GM19397 (cell line): ENCODE data around the gene ADGRB2.

ENCODE experiments used
- ATAC-seq: cut with Tn5 transposase; IDR thresholded peaks from one replicate; pipeline ENCODE4 v1.9.1; 2021; ENCODE audit warnings: mild to moderate bottlenecking, moderate library complexity; ENCODE audit not compliant: unreplicated experiment

ADGRB2 gene

DNA sequence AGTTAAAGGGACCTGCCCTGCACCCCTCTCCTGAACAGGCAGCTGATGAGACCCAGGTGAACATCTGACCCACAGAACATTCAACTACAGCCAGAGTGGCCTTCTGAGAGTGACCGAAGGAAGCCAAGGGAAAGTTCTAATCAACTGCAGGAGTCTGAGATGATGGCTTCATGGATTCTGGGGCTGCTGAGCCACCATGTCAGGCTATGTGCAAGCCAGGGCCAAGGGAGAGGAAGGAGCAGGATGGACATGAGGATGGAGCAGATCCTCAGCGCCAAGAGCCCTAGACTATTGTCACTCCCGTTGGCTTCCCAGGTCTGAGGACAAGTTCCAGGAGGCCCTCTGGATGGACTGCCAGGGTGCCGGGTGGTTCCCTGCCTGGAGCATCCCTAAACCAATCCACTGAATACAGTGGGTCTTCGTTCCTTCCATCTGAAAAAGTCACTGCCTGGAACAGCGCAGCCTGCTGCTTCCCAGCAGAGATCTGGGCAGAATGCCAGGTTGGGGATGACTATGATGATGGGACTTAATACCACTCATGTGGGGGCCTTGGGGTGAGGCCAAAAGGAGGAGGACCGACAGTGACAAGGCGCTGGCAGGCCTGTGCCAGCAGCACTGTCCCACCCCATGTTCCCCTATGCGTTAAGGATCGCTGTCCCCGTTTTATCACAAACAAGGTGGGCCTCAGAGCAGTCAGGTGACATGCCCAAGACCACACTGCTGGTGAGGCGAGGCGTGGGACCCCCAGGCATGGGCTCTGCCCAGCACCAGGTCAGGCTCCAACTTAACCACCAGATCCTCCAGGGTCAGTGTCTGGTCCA is 31.9 kb upstream of the ADGRB2 start:
- ATAC-seq, result no peak

DNA sequence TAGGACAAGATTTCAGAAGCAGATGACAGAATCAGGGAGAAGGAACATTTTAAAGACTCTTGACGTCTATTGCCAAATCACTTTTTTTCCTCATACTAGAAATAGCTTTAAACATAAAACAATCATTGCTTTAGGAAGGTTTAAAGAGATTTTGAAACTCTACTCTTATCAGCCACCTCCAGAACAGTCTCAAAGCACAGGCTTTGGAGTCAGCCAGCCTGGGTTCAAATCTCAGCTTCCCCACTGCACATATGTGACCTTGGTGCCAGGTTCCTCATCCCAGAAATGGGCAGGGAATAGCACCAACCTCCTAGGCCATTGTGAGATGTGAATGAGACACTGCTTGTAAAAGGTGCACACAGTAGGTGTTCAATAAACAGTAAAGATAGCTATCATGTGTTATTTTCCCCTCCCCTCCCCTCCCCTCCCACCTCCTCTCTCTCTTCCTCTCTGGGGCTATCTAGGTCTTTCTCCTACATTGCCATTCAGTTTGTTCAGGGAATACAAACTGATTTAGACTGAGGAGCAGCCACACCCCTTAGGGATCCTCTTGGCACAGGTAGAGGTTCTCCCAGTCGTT is 31.0 kb upstream of the ADGRB2 start:
- ATAC-seq, result no peak

DNA sequence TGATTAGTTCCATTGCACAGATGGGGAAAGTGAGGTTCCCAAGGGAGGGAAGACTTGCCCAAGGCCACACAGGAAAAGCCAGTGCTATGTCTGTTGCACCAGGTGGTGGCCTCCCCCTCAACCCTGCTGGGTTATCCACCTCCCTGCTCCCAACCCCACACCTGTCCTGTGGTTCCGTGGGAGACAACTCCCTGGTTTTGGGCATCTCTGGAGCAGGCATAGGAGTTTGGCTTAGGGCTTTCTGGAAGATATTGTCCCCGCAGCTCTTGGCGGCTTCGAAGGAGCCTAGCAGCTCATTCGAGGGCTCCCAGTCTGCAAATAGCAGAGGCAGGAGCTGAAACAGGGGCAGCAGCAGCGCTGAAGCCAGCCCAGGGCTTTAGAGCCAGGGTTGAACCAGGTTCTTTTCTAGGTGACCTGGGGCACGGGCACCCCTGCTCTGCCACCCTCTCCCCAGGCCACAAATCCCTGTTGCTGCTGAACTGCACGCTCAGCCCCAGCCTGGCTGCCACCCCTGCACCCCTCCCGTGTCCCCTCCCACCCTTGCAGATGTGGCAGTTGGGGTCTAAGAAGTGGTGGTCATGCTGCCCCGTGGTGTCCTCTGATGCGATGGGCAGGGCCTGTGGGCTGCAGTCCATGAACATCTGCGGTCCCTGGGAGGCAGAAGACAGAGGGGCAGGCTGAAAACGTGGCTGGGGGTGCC is 29.6 kb upstream of the ADGRB2 start:
- ATAC-seq, result no peak

DNA sequence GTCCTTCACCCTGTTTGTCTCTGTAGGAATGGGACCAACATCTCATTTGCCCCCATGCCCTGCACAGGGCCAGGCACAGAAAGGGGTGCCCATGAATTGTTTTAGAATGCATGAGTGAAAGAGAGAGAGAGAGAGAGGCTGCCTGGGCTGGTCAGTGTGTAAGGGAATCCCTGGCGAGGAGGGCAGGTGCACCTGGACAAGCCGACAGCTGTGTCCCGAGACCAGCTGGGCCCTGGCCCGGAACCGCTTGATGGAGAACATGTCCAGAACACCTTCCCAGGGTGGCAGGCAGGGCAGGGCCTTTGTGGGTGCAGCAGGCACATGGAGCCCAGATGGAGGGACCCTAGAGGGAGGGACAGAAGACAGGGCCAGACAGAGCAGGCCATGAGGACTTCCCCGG is 28.9 kb upstream of the ADGRB2 start:
- ATAC-seq, result no peak

DNA sequence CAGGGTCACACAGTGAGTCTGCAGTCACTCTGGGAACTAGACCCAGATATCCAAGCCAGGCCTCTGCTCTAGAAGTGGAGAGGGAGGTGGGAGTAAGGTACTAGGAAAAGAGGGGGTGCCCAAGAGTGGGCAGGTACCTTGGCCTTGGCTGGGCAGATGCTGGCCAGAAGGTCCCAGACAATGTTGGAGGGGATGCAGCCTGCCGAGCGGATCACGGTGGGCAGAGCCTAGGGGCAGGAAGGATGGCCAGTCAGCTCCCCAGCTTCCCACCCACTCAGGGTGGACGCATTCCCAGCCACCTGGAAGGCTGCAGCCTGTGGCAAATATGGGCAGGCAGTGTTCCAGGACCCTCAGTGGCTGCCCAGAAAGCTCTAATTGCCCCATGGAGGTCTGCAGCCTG is 28.4 kb upstream of the ADGRB2 start:
- no peak for ATAC-seq

DNA sequence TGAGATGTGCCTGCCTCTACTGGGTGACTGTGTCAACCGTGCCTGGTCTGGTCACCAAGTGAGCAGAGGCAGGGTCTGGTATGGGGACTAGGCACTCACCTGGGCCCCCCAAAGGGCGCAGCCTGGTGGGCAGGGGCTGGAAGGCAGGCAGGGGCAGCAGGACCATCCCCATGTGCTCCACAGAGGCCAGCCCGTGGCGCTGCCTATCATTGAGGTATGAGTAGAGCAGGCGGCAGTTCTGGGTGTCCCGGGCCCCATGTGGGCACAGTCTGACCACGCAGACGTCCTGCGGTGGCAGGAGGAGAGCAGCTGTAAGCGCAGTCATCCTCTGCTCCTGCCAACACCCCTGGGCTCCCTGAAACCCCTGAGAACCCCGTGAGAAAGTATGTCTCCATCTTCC is 28.0 kb upstream of the ADGRB2 start:
- ATAC-seq, result no peak

DNA sequence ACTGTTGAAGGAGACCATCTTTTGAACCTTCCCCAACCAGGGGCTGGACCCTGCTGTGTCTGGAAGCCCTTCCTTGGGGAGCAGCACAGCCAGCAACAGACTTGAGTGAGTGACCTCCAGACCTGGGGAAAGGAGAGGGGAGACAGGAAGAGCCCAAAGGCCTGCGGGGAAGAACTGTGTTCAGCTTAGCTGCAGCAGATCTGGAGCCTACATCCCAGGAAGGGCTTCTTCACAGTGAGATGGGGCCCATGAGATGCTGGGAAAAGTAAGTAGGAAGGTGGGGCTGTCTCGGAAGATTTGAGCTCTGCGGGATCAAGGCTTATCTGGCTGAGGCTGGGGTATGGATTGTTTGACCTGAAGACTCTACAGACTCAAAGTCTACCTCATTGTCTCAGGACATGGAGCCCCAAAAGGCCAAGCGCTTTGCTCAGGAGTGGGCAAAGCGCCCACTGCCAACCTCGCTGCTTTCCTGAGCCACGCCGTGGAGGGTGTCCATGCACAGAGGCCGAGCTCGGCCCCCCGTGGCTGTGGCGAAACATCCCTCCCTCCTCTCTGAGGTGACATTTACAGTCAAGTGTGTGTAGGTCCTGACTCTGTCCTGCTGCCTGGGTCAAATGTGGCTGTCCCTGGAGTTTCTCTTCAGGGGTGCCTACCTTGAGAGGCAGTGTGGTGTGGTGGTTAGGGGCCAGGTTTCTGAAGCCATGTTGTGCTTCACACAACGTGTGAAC is 27.2 kb upstream of the ADGRB2 start:
- ATAC-seq, result no peak

DNA sequence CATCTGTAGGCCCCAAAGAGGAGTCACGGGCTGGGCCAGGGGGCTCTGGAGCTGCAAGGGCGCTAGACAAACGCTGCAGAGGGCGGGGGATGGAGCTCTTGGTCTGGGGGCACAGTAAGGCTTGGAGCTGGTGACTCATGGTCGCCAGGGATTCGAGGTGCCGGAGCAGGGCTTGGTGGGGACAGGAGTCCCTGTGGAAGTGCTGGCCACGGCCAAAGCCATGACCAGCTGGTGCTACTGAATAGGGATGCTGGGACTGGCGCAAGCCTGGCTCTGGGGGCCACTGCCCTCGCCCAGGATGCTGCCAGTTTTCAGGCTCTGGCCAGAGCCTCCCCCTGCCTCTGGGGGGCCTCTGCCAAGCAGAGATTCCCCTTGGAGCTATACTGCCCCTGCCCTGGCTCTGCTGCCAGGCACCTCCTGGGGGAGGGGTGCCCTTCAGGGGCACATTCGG is 26.5 kb upstream of the ADGRB2 start:
- ATAC-seq, result no peak

DNA sequence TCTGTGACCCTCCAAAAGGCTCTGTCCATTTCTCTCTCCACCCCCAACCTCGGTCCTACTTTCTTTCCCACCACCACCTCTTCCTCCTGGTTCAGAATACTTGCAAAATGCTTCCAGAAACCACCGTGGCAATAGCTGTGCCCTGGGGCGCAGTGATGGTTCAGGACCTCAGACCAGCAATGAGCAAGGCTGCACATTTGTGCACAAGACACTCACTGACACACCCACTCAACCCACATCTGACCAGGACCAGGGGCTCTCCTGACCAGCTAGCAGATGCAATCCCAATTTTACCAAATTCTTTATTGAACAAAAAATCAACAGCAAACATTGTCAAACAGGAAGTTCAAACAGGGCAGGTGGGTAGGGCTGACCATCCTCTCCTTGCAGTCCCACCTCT is 26.0 kb upstream of the ADGRB2 start:
- no peak for ATAC-seq

DNA sequence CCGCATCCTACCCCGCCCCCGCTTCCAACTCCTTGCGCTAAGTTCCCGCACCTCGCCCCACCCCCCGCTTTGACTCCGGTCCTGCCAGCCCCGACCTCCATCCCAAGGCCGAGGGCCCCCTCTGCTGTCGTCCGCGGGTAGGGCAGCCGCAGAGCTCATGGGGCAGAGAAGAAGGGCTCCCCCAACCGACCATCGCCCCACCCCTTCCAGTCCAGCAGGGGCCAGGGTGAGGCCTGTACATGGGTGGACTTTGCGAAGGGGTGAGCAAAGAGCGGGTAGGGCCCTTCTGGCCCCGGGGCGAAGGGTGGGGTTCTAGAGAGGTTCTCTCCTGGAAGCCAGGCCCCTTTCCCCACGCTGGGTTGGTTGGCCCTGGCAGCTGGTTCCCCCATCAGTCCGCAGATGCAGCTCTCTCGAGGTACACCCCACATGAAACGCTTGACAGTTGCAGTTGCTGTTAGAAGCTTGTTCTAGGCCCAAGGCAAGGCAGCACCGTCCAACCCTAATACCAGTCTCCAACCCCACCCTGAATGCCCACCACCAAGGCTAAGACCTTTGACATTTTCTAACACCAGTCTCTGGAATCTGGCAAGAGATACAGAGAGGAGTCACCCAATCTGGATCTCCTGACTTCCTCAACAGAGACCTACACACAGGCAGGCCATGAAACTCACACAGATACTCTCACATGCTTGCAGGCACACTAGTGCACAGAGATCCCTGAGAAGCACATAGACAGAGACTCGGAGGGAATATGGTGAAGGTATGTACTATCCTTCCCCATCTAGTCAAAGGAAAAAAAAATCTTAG is 25.3 kb upstream of the ADGRB2 start:
- ATAC-seq, result peak; percentile 45

DNA sequence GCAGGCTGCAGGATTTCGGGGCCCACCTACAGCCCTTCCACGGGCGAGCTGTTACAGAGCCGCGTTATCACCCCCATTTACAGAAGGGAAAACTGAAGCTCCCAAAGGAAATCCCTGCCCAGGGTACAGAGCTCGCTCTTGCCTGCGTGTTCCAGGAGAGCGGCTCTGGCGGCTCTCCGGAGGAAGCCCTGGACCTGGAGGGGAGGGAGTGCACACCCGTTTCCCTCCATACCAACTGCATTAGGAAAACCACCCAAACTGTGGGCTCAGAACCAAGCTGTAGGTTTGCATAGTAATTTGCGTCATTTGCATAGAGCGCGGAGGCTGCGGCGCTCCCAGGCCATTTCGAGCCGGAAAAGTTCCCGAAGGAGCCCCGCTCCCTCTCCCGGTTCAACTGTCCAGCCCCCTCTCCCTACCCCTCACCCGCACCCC is 24.7 kb upstream of the ADGRB2 start:
- peak; percentile 22 for ATAC-seq

DNA sequence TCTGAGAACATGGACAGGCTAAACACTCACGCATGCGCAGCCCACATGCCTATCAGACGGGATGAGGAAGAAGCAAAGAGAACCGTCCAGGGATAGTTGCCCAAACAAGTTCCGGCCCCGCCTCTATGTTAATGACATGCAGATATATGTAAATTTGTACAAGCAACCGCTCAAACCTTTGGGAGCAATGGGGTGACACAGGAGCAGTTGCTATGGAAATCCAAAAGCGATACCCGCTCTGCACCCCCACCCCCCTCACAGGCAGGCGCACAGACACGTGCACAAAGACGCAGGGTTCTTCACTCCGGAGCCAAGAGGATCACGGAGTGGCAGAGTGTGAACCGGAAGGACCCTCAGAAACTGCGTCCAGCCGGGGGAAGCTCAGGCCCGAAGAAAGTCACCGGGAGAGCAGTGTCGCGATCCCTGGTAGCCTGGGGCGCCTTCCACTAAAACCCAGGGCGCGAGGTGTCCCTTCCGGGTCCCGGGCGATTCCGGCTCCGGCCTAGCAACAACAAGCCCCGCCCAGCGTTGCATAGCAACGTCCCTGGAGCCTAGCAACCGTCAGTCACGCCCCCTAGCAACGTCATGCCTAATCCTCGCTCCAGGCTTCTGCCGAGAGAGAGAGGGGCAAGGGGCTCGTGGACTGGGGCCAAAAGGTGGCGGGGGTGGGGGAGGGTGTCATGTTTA is 24.1 kb upstream of the ADGRB2 start:
- ATAC-seq, result peak; percentile 78

DNA sequence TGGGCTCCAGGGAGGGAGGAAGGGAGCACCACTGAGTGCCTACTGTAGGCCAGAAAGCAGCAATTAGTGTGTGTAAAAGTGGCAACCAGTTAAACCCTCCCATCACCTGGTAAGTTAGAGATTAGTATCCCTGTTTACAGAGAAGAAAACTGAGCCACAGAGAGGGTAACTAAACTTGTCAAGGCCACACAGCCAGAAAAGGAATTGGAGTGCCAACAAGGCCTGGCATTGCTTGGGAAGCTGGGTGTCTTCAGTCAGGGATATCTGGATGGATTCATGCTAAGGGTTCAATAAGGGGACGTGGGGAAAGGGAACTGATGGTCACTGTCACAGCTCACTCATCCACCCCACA is 23.6 kb upstream of the ADGRB2 start:
- ATAC-seq, result no peak

DNA sequence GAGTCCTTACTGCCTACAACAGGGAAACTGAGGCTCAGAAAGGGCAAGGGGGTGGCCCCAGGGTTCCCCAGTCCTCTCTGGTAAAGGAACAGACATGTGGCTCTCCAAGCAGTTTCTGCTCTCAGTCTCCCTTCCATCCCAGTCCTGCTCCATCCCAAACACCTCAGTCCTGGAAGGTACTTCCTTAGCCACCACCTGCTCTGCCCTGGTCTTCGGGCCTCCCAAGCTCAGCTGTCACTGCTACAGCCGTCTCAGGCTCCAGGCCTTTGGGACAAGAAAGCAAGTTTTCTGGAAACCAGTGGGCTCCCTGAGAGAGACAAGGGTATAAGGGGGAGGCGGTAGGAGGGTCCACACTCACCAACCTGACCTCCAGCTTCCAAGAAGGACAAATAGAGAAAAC is 23.1 kb upstream of the ADGRB2 start:
- ATAC-seq, result no peak

DNA sequence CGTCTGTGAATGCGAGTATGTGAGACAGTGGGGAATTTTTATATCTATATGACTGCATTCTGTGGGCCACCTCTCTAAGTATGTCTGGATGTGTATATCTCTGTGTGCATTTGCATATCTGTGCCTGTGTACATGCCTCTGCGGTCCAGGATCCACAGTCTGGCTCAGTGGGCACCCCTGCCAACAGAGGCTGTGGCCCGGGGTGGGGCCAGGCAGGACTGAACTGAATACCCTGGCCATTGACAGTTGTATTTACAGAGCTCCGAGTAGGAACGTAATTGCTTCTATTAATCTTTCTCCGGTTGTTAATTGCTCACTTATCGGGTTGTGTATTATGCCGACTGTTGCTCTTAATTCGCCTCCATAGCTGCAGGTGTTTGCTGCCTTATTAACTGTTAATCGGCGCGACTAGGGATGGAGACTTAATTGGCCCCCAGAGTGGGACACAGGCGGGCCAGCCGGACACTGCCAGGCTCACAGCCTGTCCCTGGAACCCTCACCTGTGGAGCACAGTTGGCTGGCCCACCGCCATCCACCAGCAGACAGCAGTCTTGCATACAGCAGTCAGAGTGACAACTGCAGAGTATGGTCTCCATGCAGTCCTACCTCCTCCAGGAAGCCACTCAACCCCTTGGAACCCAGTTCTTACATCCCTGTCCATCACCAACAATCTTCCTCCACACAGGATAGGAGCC is 22.4 kb upstream of the ADGRB2 start:
- ATAC-seq, result no peak

DNA sequence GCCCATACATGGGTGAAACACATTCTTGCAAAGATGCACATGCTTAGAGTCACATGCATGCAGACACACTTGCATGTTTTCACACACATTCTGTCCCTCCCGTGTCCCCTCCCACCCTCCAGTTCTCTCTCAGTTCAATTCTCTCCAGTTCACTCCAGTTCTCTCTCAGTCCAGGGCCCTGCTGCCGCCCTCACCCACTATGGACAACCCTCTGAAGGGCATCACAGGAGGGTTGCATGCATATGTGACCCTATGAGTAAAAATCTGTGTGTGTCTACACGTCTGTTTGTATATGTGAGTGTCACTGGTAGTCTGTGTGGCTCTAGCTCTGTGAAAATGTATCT is 21.8 kb upstream of the ADGRB2 start:
- ATAC-seq, result no peak

DNA sequence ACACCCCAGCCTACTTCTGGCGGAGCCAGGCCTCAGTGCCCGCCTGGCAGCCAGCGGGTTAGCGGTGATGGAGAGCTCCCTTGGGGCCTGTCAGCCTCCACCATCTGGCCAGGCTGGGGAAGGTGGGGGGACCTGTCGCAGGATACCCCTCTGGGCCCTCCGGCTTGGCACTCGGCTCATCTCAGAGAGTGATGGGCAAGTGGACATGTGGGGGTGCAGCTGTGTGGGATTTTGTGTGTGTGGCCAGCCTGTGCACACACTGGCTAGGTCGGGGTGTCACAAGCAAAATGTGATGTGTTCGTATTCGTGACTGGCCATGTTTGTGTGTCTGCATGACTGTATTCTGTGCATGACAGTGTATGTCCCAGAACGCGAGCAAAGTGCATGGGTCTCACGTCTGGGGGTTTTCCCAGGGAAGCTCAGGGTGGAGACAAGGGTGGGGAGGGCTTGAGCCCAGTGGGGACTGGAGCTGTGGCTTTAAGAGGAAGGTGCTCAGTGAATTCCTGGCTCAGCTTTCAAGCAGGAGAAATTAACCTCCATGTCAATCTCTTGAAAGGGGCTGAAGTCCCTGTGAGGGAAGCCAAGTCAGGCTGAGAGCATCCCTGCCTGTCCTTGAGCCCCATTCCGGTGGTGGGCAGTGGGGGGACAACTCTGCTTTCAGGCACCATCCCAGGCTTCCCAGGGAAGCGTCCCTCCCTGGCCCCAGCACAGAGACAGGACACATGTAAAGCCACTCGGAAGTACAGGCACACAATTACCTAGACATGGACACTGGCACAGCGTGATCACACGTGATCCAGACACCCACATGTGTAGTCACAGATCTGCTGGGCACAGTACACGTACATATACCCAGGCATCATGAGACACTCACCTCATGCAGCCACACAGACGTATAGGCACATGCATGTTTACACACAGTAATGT is 21.1 kb upstream of the ADGRB2 start:
- ATAC-seq, result no peak

DNA sequence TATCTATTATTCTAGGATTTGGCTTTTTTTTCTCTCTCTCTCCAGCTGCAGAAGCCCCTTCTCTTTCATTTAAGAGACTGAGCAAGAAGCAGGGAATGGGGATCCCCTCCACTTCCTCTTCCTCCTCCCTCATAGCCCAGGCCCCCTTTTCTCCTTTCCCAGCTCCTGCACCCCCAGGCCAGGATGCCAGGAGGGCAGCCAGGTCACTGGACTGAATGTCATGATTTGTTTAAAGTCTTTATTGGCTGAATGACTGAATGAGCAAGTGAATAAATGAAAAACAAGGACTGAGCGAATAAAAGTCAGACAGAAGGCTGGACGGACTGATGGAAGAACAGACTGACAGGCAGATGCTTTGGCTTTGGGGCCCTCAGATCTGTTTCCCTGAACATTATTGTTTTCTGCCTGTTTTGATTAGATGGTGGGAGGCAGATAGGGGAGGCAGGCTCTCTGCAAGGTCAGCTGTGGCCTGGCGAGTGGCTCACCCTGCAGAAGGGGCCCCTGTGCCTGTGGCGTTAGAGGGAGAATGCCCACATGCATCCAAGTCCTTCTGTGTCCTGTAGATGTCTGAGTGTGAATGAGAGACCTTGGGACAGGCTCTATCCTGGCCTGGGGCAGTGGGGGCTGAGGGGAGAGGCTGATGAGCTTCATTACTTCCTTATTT is 20.3 kb upstream of the ADGRB2 start:
- ATAC-seq, result no peak
